HEK293 (cell line): ENCODE measurements around the gene MADCAM1.

Experiments used
- CTCF ChIP-seq: fragments of 450-650 bp; formaldehyde crosslinking; IDR thresholded peaks from 2 replicates; pipeline ENCODE4 v1.5.1; 2016; ENCODE audit warnings: missing biosample characterization, missing genetic modification characterization
- HOXA7 ChIP-seq: sonication (generic); formaldehyde crosslinking; IDR thresholded peaks from 2 replicates; pipeline ENCODE4 v1.8.1; 2022; ENCODE audit warnings: missing genetic modification reagents, borderline replicate concordance
- PATZ1 ChIP-seq: fragments of 450-650 bp; formaldehyde crosslinking; IDR thresholded peaks from 2 replicates; pipeline ENCODE4 v1.5.1; 2016; ENCODE audit warnings: missing biosample characterization, missing genetic modification characterization
- PBX3 ChIP-seq: sonication (generic); formaldehyde crosslinking; IDR thresholded peaks from 2 replicates; pipeline ENCODE4 v1.8.1; 2022; ENCODE audit warnings: mild to moderate bottlenecking, moderate library complexity, missing genetic modification reagents
- REPIN1 ChIP-seq: fragments of 450-650 bp; formaldehyde crosslinking; IDR thresholded peaks from 2 replicates; pipeline ENCODE4 v1.5.1; 2017; ENCODE audit warnings: missing biosample characterization, missing genetic modification characterization, low read depth
- REST ChIP-seq: fragments of 450-650 bp; formaldehyde crosslinking; IDR thresholded peaks from 2 replicates; pipeline ENCODE4 v1.5.1; 2016; ENCODE audit warnings: missing biosample characterization, missing genetic modification characterization
- SP2 ChIP-seq: fragments of 450-650 bp; formaldehyde crosslinking; IDR thresholded peaks from 2 replicates; pipeline ENCODE4 v1.5.1; 2016; ENCODE audit warnings: missing biosample characterization, missing genetic modification characterization
- YY2 ChIP-seq: fragments of 450-650 bp; formaldehyde crosslinking; IDR thresholded peaks from 2 replicates; pipeline ENCODE4 v1.5.1; 2016; ENCODE audit warnings: missing biosample characterization, missing genetic modification characterization
- ZBTB20 ChIP-seq: fragments of 450-650 bp; formaldehyde crosslinking; IDR thresholded peaks from 2 replicates; pipeline ENCODE4 v1.5.1; 2016; ENCODE audit warnings: missing biosample characterization, missing genetic modification characterization
- ZNF184 ChIP-seq: fragments of 450-650 bp; IDR thresholded peaks from 2 replicates; pipeline ENCODE4 v1.5.1; 2018; ENCODE audit warnings: missing biosample characterization, mild to moderate bottlenecking, missing genetic modification characterization
- ZNF24 ChIP-seq: fragments of 450-650 bp; formaldehyde crosslinking; IDR thresholded peaks from 2 replicates; pipeline ENCODE4 v1.5.1; 2016; ENCODE audit warnings: missing biosample characterization, missing genetic modification characterization
- ZNF416 ChIP-seq: fragments of 450-650 bp; formaldehyde crosslinking; IDR thresholded peaks from 2 replicates; pipeline ENCODE4 v1.5.1; 2016; ENCODE audit warnings: missing biosample characterization, missing genetic modification characterization
- ZNF76 ChIP-seq: fragments of 450-650 bp; formaldehyde crosslinking; IDR thresholded peaks from 2 replicates; pipeline ENCODE4; 2016; ENCODE audit warnings: low read depth, missing biosample characterization, missing genetic modification characterization, borderline replicate concordance

- no peak for TF ChIP-seq CTCF (tag by site-specific recombination)
- TF ChIP-seq REST (tag by site-specific recombination) = no peak
- no peak for TF ChIP-seq REPIN1 (tag by site-specific recombination)
- no peak for TF ChIP-seq ZNF76 (tag by site-specific recombination)
- no peak for TF ChIP-seq HOXA7 (CRISPR knock-in tag)
- TF ChIP-seq YY2 (tag by site-specific recombination) = no peak
- no peak for TF ChIP-seq ZBTB20 (tag by site-specific recombination)
- no peak for TF ChIP-seq ZNF24 (tag by site-specific recombination)
- no peak for TF ChIP-seq PBX3 (CRISPR knock-in tag)
- no peak for TF ChIP-seq ZNF184 (tag by site-specific recombination)
- 0 out of 2 replicates have a peak, but pooled peaks have one; percentile 6 for TF ChIP-seq PATZ1
- no peak for TF ChIP-seq SP2 (tag by site-specific recombination)
- no peak for TF ChIP-seq ZNF416 (tag by site-specific recombination)
Measured at GRCh38 chr19:460877-461720, 35.2 kb upstream of the MADCAM1 start, which contains the start of gene SHC2.
